Measurements from ENCODE around the gene LRP2. TPM values are rescaled to one million over a fixed set of nuclear protein-coding genes. Genes with fewer than 3 reads are reported as not detected.
"Not testable (repeated sequence)": the region's sequence is repeated elsewhere in the genome, so short reads cannot be mapped to it uniquely, and the experiment has no call there.

The LRP2 gene
- total RNA-seq, 1 donor from 2014 or later, result 0.24 TPM

DNA sequence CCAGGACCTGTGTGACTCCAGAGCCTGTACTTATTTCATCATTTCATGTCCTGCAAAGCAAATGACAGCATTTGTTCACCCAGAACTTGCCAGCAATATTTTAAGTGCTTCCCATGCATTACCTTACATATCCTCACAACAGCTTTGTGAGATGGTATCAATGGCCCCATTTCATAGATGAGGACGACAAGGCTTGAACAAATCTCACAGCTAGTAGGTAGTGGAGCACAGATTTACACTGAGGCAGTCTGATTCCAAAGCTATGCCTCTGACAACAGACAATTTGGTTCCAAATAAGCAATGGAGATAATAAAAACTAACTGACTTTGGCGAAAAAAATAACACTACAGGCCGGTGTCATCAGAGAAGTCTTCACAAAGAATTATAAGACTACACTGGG lies 33.5 kb downstream of the LRP2 start:
- Mint-ChIP-seq H3K9me3 (ENCODE audit: unreplicated experiment) (no peaks in the 10 kb centered on the region), H3K4me3 (ENCODE audit: unreplicated experiment) (no peak overlapping the region), H3K4me1 (ENCODE audit: unreplicated experiment) (no peaks in the 10 kb centered on the region), H3K27ac (ENCODE audit: unreplicated experiment) (no peak overlapping the region), H3K27me3 (ENCODE audit: unreplicated experiment) (peaks cover 14% of the 10 kb centered on the region), H3K36me3 (ENCODE audit: unreplicated experiment) (no peaks in the 10 kb centered on the region)
- no peak for DNase-seq (ENCODE audit: extremely low spot score, unreplicated experiment)
- TF ChIP-seq, protein P1, sequence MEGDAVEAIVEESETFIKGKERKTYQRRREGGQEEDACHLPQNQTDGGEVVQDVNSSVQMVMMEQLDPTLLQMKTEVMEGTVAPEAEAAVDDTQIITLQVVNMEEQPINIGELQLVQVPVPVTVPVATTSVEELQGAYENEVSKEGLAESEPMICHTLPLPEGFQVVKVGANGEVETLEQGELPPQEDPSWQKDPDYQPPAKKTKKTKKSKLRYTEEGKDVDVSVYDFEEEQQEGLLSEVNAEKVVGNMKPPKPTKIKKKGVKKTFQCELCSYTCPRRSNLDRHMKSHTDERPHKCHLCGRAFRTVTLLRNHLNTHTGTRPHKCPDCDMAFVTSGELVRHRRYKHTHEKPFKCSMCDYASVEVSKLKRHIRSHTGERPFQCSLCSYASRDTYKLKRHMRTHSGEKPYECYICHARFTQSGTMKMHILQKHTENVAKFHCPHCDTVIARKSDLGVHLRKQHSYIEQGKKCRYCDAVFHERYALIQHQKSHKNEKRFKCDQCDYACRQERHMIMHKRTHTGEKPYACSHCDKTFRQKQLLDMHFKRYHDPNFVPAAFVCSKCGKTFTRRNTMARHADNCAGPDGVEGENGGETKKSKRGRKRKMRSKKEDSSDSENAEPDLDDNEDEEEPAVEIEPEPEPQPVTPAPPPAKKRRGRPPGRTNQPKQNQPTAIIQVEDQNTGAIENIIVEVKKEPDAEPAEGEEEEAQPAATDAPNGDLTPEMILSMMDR (IDR thresholded peaks at IDR 0.05), result no peak

DNA sequence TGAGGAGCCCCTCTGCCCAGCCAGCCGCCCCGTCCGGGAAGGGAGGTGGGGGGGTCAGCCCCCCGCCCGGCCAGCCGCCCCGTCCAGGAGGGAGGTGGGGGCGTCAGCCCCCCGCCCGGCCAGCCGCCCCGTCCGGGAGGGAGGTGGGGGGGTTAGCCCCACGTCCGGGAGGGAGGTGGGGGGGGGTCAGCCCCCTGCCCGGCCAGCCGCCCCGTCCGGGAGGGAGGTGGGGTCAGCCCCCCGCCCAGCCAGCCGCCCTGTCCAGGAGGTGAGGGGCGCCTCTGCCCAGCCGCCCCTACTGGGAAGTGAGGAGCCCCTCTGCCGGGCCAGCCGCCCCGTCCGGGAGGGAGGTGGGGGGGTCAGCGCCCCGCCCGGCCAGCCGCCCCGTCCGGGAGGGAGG lies 34.5 kb downstream of the LRP2 start:
- not testable (repeated sequence) for H3K4me1 Mint-ChIP-seq (ENCODE audit: unreplicated experiment); H3K4me3 Mint-ChIP-seq (ENCODE audit: unreplicated experiment); H3K36me3 Mint-ChIP-seq (ENCODE audit: unreplicated experiment); DNase-seq (ENCODE audit: extremely low spot score, unreplicated experiment); H3K27ac Mint-ChIP-seq (ENCODE audit: unreplicated experiment); H3K9me3 Mint-ChIP-seq (ENCODE audit: unreplicated experiment)
- H3K27me3 Mint-ChIP-seq (ENCODE audit: unreplicated experiment), result peaks cover 17% of the 10 kb centered on the region

DNA sequence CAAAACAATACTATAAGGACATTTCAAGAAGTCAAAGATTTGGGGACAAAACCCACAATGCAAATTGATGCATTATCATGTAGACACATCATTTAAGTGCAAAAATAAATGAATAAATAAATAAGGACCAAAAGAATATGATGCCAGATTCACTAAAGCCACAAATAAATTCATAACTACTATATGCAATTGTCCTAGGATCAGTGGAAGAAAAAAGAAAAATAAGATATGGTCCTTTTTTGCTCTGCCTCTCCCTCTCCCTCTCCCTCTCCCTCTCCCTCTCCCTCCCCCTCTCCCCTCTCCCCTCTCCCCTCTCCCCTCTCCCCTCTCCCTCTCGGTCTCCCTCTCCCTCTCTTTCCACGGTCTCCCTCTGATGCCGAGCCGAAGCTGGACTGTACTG lies 36.4 kb downstream of the LRP2 start:
- not testable (repeated sequence) for H3K27ac Mint-ChIP-seq (ENCODE audit: unreplicated experiment); H3K9me3 Mint-ChIP-seq (ENCODE audit: unreplicated experiment); H3K4me3 Mint-ChIP-seq (ENCODE audit: unreplicated experiment); H3K36me3 Mint-ChIP-seq (ENCODE audit: unreplicated experiment); DNase-seq (ENCODE audit: extremely low spot score, unreplicated experiment); H3K4me1 Mint-ChIP-seq (ENCODE audit: unreplicated experiment)
- peaks cover 25% of the 10 kb centered on the region for H3K27me3 Mint-ChIP-seq (ENCODE audit: unreplicated experiment)

DNA sequence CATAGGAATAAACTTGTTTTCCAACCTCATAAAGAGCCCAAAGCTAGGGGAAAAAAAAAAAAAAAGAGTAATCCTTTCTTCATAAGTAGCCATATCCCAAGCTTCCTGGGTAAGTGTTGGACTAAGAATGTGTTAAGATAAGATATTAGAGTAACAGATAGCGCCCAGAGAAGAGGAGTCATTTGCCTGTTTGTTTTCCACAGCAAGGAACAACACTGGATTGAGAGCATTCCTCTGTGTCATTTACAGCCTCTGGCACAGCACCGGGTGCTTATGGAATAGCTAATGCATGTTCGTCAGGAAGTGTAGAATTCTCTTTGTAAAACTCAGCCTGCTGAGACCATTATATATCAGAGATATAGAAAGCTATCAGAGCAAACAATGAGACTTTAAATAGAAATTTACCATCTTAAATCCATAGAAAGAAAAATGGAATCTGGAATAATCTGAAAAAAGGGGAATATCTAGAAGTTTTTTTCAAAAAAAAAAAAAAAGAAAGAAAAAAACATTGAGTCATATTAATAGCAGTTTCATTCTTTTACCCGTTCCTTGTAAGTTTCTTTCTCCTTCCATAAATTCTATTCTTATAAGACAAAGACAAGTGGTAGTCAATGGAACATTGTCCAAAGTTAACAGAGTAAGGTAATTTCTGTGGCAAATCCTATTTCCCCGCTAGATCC lies 37.6 kb downstream of the LRP2 start:
- TF ChIP-seq, protein P1 (IDR thresholded peaks at IDR 0.05), result no peak
- no peak for DNase-seq (ENCODE audit: extremely low spot score, unreplicated experiment)
- Mint-ChIP-seq H3K36me3 (ENCODE audit: unreplicated experiment) (no peaks in the 10 kb centered on the region), H3K9me3 (ENCODE audit: unreplicated experiment) (no peaks in the 10 kb centered on the region), H3K4me3 (ENCODE audit: unreplicated experiment) (no peak overlapping the region), H3K4me1 (ENCODE audit: unreplicated experiment) (no peaks in the 10 kb centered on the region), H3K27me3 (ENCODE audit: unreplicated experiment) (peaks cover 27% of the 10 kb centered on the region), H3K27ac (ENCODE audit: unreplicated experiment) (no peak overlapping the region)

DNA sequence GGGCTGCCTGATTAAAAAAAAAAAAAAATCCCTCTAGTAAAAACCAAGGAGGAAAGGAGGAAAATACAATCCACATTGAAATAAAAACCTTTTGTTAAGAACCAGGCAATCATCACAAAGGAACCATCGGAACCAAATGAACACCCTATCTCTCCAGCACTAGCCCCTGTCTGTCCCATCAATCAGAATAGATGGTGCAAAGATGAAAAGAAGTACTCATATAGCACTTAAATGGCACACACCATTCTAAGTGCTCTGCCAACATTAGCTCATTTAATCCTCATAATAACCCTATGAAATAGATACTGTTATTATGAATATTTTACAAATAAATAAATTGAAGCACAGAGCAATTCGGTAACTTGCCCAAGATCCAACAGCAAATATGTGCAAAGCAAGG lies 38.5 kb downstream of the LRP2 start:
- Mint-ChIP-seq H3K9me3 (ENCODE audit: unreplicated experiment) (no peaks in the 10 kb centered on the region), H3K27me3 (ENCODE audit: unreplicated experiment) (peaks cover 31% of the 10 kb centered on the region), H3K4me3 (ENCODE audit: unreplicated experiment) (no peak overlapping the region), H3K36me3 (ENCODE audit: unreplicated experiment) (no peaks in the 10 kb centered on the region), H3K27ac (ENCODE audit: unreplicated experiment) (no peak overlapping the region), H3K4me1 (ENCODE audit: unreplicated experiment) (no peaks in the 10 kb centered on the region)
- DNase-seq (ENCODE audit: extremely low spot score, unreplicated experiment), result no peak
- TF ChIP-seq, protein P1 (IDR thresholded peaks at IDR 0.05), result no peak

DNA sequence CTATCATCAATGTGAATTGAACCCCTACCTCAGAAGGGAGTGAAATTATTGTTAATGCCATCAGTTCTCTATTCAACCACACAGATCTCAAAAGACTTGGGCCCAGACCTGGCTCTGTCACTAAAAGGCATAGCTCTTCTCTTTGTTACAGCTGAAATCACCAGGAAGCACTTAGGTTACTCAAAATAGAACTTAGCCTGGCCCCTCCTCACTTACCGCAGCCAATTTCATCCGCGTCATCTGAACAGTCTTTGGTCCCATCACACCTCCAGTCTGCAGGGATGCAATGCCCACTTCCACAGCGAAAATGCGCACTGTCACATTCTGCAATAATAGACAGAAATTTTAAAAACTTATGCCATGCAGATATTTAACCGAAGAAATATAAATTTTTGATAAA lies 41.8 kb downstream of the LRP2 start:
- no peaks in the 10 kb centered on the region for H3K4me1 Mint-ChIP-seq (ENCODE audit: unreplicated experiment)
- peaks cover 33% of the 10 kb centered on the region for H3K27me3 Mint-ChIP-seq (ENCODE audit: unreplicated experiment)
- H3K36me3 Mint-ChIP-seq (ENCODE audit: unreplicated experiment), result no peaks in the 10 kb centered on the region
- H3K9me3 Mint-ChIP-seq (ENCODE audit: unreplicated experiment), result no peaks in the 10 kb centered on the region
- DNase-seq (ENCODE audit: extremely low spot score, unreplicated experiment), result no peak
- no peak overlapping the region for H3K27ac Mint-ChIP-seq (ENCODE audit: unreplicated experiment)
- H3K4me3 Mint-ChIP-seq (ENCODE audit: unreplicated experiment), result no peak overlapping the region
- TF ChIP-seq, protein P1 (IDR thresholded peaks at IDR 0.05), result no peak
